DND-41 (cell line): ENCODE results near the gene MTSS2.

ENCODE experiments used
- EZH2 ChIP-seq: IDR thresholded peaks from 3 replicates; pipeline ENCODE4 v1.6.1; 2012; ENCODE audit warnings: borderline replicate concordance, low read depth, mild to moderate bottlenecking, moderate library complexity, low read length, inconsistent platforms; ENCODE audit not compliant: severe bottlenecking
- TF ChIP-seq, protein P1 (sequence below): IDR thresholded peaks from 2 replicates; pipeline ENCODE4 v1.5.1; 2012; ENCODE audit warnings: borderline replicate concordance, low read length, moderate library complexity, mild to moderate bottlenecking; ENCODE audit not compliant: poor library complexity, severe bottlenecking; ENCODE audit errors: extremely low read depth

DNA sequence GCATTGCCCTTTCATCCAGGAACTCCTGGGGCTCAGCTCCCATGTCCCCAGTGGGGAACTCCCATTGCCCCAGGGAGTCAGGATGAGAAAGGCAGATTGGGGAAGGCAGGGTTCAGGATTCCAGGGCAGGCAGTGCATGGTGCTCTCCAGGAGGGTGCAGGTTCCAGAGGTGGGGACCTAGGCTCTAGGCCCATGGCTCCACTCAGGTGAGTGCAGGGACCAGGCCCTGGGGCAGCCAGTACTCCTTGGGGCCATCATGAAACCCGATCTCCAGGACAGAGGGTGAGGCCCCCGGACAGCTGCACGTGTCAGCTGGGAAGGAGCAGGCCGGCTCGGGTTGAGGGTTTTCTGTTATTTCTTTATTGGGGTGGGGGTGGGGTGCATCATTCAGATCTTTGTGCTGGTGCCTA, 1.3 kb upstream of the MTSS2 start:
- TF ChIP-seq, protein P1, sequence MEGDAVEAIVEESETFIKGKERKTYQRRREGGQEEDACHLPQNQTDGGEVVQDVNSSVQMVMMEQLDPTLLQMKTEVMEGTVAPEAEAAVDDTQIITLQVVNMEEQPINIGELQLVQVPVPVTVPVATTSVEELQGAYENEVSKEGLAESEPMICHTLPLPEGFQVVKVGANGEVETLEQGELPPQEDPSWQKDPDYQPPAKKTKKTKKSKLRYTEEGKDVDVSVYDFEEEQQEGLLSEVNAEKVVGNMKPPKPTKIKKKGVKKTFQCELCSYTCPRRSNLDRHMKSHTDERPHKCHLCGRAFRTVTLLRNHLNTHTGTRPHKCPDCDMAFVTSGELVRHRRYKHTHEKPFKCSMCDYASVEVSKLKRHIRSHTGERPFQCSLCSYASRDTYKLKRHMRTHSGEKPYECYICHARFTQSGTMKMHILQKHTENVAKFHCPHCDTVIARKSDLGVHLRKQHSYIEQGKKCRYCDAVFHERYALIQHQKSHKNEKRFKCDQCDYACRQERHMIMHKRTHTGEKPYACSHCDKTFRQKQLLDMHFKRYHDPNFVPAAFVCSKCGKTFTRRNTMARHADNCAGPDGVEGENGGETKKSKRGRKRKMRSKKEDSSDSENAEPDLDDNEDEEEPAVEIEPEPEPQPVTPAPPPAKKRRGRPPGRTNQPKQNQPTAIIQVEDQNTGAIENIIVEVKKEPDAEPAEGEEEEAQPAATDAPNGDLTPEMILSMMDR = no peak
- no peak for TF ChIP-seq EZH2
